GM19099 (cell line): Measurements from ENCODE around the gene TAF3.

ENCODE experiments used
- POLR2A ChIP-seq: IDR thresholded peaks from 3 replicates; pipeline ENCODE4 v1.6.1; 2011; ENCODE audit warnings: low read depth; ENCODE audit not compliant: insufficient read length; ENCODE audit errors: extremely low read depth

TAF3 gene, protein sequence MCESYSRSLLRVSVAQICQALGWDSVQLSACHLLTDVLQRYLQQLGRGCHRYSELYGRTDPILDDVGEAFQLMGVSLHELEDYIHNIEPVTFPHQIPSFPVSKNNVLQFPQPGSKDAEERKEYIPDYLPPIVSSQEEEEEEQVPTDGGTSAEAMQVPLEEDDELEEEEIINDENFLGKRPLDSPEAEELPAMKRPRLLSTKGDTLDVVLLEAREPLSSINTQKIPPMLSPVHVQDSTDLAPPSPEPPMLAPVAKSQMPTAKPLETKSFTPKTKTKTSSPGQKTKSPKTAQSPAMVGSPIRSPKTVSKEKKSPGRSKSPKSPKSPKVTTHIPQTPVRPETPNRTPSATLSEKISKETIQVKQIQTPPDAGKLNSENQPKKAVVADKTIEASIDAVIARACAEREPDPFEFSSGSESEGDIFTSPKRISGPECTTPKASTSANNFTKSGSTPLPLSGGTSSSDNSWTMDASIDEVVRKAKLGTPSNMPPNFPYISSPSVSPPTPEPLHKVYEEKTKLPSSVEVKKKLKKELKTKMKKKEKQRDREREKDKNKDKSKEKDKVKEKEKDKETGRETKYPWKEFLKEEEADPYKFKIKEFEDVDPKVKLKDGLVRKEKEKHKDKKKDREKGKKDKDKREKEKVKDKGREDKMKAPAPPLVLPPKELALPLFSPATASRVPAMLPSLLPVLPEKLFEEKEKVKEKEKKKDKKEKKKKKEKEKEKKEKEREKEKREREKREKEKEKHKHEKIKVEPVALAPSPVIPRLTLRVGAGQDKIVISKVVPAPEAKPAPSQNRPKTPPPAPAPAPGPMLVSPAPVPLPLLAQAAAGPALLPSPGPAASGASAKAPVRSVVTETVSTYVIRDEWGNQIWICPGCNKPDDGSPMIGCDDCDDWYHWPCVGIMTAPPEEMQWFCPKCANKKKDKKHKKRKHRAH

DNA sequence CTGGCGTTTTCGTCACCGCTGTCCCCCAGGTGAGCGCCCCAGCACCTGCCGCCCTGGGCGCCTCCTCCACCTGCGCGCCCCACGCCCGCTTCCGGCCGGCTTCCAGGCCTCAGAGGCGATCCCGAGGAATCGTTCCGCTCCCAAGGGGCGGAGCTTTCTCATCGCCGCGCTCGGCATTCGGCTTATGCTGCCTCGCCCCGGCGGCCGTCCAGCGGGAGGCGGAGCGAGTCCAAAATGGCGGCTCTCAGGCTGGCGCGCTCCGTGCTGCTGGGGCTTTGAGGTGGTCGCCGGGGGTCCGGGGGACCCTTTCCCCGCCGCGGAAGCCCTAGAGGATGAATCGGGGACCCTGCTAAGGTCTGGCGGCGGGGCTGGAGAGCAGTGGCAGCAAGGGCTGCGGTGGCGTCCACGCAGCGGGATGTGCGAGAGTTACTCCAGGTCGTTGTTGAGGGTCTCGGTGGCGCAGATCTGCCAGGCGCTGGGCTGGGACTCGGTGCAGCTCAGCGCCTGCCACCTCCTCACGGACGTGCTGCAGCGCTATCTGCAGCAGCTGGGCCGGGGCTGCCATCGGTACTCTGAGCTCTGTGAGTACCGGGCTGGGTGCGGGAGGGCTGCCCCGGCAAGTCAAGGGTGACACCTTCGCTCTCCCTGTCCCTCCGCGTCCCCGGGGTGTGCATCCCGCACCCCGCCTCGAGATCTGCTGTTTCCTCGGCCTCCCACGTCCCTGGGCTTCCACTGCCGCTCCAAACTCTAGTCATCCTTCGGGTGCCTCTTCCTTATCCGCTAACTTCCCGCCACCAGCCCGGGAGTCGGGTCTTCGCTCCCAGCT lies at the start of gene TAF3:
TSS of gene TAF3 (plus strand) at position 211 of the 826 bp plus-strand sequence. CDS start at position 416, 205 bp downstream.
- TF ChIP-seq POLR2A = peak; percentile 90

DNA sequence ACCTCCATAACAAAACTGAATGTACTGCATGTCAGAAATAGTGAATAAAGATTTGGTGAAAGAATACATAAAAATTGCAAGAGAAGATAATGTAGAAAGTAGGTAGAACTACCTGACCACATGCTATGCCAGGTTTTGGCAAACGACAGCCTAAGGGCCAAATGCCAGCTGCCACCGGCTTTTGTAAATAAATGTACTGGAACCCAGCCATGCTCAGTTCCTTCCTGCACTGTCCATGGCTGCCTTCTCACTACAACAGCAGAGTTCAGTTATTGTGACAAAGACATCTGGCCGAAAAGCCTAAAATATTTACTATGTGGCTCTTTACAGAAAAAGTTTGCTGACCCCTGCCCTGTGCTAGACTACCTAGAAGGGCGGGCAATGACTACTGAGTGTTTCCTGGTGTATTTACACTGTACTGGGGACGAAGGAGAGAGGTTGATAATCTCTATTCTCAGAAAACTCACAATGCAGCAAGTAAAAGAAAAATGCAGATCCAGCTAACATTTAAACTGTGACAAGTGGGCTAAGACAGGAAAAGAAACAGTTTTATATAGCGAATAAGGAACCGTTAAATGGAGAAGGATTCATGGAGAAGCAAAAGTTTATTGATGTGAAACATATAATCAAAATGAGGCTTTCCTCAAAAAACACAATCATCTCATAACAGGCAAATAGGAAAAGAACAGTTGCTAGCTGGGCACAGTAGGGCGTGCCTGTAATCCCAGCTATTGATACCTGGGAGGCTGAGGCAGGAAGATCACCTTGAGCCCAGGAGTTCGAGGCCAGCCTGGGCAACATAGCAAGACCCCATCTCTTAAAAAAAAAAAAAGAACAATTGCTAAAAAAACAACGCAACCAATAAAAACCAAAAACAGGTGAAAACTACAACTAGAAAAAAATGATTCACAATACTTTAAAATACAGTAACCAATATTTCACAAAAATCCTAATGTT lies 44.2 kb upstream of the TAF3 start:
- no peak for TF ChIP-seq POLR2A

DNA sequence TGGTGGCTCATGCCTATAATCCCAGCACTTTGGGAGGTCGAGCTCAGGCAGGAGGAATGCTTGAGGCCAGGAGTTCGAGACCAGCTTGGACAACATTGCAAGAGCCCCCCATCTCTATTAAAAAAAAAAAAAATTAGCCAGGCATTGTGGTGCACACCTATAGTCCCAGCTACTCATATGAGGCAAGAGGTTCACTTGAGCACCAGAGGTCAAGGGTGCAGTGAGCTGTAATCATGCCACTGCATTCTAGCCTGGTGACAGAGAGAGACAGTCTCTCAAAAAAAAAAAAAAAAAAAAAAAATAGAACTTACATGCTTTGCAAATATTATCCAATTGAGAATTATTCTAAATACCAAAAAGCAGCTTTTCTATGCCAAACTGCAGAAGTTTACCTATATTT lies 41.5 kb upstream of the TAF3 start:
- no peak for TF ChIP-seq POLR2A

DNA sequence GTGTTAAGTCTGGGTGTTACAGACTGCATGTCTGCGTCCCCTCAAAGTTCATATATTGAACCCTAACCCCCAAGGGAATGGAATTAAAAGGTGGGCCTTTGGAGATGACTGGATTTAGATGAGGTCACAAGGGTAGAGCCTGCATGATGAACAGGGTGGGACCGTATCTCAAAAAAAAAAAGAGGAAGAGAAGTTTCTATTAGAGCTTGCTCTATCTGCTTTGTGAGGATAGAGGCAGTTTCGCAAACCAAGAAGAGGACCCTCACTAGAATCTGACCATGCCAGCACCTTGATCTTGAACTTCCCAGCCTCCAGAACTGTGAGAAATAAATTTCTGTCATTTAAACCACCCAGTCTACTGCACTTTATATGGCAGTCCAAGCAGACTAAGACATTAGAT lies 31.9 kb upstream of the TAF3 start:
- no peak for TF ChIP-seq POLR2A

DNA sequence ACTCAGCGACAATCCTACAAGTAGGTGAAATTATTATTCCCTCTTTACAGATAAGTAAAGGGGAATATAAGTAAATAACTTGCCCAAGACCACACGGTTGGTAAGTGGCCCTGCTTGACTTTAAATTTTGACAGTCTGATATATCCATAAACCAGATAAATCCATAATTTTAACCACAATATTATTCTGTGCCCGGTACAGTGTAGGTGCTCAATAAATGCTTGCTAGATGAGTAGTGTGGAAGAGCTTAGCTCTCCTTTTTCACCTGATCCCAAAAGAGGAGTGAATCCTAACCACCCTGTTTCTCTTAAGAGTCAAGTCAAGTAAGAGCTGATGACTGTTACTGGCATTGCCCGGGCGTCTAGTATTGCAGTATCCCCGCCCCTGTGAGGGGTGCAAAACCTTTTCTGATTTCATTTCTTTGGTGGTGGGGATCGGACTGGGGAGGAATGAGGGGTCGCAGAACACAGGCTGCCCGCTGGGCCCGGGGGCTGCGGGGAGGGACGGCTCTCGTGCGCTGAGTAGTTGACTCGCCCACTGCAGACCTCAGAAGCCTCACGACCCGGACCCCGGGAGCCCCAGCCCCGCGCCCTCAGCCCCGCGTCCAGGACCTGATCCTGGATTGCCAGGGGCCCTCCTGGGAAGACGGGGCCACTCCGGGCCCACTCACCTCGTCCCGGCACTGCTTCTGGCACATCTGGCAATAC lies 31.0 kb upstream of the TAF3 start:
- no peak for TF ChIP-seq POLR2A

DNA sequence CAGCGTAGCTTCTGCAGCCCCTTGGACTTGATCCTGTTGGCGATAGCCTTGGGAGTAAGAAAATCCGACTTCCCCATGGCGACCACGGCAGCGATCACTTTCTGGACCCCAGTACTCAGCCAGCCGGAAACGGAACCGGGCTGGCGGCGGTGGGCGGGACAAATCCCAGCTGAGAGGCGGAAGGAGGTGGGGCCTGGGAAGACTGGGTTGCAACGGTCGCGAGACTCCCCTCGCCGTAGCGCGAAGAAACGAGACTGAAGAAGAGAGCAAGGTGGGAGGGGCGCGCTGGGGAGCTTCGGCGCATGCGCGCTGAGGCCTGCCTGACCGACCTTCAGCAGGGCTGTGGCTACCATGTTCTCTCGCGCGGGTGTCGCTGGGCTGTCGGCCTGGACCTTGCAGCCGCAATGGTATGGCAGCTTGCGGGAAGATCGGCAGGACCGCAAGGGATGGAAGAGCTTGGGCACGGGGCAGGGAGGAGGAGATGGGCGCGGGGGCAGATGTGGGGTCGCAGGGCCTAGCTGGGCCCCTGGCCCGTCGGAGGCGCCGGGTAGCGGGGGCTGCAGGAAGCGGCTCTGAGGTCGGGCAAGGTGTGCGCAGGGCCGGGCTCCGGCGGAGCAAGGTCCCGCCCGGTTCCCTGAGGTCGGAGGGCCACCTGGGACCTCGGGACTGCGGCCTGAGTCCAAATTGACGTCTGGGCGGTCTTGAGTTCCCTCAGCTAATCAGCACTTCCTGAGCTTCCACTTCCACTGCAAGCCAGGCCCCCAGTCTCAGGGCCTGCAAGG lies 30.3 kb upstream of the TAF3 start, which contains the start of the genes ATP5F1C and KIN:
TSS of gene ATP5F1C (plus strand) at position 321 of the 782 bp plus-strand sequence. CDS start at position 352, 31 bp downstream.
TSS of gene KIN (minus strand) at position 137 of the 782 bp plus-strand sequence. CDS start at position 77, 60 bp downstream.
- peak; percentile 95 for TF ChIP-seq POLR2A

DNA sequence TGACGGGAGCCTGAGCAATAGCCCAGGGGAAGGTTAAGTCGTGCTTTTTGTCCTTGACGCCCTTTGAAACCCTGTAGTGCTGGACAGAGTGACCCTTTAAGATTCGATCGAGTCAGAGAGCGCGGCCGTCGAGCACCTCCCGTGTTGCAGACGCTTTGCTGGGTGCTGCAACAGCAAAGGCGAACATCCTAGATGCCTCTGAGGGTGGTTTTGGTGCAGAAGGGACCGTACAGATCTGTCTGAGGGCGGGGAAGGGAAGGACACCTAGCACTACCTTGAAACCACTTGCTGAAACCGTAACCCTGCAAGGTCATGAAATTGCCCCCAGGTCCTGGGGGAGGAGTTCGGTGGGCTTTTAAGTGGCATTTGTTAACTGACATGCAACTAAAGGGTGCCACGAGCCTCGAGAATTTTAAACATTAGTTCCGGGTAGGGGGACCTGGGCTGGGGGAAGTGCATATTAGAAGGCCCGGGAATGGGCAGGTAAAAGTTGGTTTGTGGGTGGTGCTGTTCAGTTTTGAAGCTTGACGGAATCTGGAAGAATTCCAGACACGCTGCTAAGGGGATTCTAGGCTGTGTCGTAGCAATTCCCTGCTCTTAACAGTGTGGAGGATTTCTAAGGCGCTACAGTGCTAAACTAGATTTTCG lies 29.5 kb upstream of the TAF3 start:
- no peak for TF ChIP-seq POLR2A

DNA sequence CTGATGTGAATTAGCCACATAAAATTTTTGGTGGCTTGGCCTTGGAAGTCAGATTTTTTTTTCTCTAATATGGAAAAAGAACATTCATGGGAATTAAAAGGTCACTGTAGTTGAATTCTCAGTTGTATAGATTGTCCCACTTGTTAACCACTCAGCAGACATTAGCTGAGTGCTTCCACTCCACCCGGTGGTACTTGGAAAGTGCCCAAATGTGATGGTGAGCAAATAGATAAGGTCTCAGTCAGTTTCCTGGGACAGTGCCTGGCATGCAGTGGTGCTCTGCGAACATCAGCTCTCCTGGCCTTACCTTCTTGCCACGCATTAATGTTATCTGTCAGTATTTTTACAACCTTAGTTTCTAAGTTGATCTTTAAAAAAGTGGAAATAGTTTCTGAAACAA lies 28.9 kb upstream of the TAF3 start:
- no peak for TF ChIP-seq POLR2A

DNA sequence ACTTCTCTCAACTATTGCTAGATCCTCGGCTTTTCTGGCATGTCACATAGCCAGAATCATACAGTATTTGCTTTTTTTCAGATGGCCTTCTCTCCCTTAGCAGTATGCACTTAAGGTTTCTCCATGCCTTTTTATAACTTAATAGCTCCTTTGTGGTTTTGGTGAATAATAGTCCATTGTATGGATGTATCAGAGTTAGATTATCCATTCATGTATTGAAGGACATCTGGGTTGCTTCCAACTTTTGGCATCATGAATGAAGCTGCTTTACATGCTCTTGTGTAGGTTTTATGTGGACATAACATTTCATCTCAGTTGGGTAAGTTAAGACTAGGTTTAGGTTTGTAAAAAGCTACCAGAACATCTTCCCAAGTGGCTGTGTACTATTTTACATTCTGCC lies 25.8 kb upstream of the TAF3 start:
- TF ChIP-seq POLR2A = no peak

DNA sequence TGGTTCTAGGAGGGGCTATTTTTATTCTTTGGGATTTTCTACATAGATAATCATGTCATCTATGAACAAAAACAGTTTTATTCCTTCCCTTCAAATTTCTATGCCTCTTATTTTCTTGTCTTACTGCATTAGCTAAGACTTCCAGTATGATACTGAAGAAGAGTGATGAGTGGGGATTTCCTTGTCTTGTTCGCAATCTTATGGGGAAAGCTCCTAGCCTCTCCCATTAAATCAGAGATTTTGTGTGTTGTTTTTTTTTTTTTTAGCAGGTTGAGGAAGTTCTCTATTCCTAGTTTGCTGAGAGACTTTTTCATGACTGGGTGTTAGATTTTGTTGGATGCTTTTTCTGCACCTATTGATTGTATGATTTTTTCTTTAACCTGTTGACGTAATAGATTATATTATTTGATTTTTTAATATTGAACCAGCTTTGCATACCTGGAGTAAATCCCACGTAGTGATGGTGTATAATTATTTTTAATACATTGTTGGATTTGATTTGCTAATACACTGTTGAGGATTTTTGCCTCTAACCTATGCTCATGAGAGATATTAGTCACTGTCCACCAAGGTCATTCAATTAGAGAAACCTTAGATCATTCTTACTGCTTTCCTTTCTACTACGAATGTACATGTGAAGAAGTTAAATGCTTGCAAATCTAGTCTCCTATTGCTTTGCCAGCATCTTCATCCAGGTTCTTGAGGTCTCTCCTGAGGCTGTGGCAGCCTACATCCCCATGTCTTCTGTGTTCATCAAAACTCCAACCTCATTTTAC lies 23.9 kb upstream of the TAF3 start:
- no peak for TF ChIP-seq POLR2A

DNA sequence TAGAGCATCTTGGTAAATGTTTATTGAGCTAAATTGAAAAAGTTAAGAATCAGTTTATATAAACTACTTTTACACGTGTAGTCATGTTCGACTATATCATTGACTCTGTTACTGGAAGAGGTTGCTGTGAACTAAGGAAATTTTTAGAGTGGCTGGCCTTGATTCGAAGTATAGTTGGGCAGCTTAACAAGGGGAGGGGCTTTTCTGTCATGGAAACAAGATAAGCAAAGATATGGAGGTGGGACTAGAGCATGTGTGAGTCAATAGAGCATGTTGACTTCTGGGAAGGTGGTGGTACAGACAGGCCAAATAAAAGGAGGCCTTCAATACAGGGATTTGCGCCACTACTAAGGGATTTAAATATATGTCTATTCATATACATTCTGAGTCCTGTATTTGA lies 22.7 kb upstream of the TAF3 start:
- TF ChIP-seq POLR2A = no peak
